ENCODE measurements around the gene PLCB1. TPM values are rescaled to one million over a fixed set of nuclear protein-coding genes. Genes with fewer than 3 reads are reported as not detected.

PLCB1 gene
- total RNA-seq, 1 donor from 2014 or later, result 6.3 TPM

DNA sequence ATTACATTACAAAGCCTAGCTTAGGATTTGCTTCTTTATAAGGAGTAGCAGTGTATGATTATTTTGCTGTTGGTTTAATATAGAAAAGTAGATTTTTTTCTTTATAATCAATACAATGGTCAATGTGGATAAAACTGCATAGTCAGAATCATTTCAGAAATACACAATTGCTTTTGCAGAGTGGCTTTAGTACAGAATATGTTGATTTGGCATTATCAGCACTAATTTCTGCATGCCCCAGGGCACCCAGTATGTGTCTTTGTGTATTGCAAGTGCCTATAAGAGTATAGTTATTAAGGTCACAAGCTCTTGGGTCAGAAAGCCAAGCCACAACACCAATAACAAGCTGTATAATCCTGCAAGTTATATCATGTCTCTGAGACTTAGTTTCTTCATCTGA, 258.4 kb downstream of the PLCB1 start:
- H3K4me1 ChIP-seq, result no peaks in the 10 kb centered on the region

DNA sequence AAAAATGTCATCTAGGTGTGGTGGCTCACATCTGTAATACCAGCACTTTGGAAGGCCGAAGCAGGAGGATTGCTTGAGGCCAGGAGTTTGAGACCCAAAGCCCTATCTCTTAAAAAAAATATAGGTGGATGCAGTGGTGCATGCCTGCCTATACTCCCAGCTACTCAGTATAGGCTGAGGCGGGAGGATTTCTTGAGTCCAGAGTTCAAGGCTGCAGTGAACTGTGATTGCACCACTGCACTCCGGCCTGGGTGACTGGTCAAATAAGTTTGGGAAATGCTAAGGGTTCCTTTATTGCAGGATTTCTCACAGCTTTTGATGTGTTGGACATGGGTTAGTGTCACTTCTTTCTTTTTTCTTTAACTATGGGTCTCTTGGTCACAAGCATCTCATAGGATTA, 261.3 kb downstream of the PLCB1 start:
- H3K4me3 ChIP-seq, result no peak overlapping the region
- H3K36me3 ChIP-seq, result no peaks in the 10 kb centered on the region
- H3K27me3 ChIP-seq (ENCODE audit: low read depth), result no peaks in the 10 kb centered on the region
- no peaks in the 10 kb centered on the region for H3K4me1 ChIP-seq
- no peaks in the 10 kb centered on the region for H3K9me3 ChIP-seq
- TF ChIP-seq, protein P1, sequence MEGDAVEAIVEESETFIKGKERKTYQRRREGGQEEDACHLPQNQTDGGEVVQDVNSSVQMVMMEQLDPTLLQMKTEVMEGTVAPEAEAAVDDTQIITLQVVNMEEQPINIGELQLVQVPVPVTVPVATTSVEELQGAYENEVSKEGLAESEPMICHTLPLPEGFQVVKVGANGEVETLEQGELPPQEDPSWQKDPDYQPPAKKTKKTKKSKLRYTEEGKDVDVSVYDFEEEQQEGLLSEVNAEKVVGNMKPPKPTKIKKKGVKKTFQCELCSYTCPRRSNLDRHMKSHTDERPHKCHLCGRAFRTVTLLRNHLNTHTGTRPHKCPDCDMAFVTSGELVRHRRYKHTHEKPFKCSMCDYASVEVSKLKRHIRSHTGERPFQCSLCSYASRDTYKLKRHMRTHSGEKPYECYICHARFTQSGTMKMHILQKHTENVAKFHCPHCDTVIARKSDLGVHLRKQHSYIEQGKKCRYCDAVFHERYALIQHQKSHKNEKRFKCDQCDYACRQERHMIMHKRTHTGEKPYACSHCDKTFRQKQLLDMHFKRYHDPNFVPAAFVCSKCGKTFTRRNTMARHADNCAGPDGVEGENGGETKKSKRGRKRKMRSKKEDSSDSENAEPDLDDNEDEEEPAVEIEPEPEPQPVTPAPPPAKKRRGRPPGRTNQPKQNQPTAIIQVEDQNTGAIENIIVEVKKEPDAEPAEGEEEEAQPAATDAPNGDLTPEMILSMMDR (IDR thresholded peaks at IDR 0.05), result no peak
- H3K27ac ChIP-seq, result no peak overlapping the region
- intact Hi-C loops (cut with DNase I), result no loop called here
- no peak for ATAC-seq
- no peak for DNase-seq

More for the DNA sequence above, 258.4 kb downstream of the PLCB1 start:
- no peak overlapping the region for H3K4me3 ChIP-seq
- no peak overlapping the region for H3K27ac ChIP-seq
- no peaks in the 10 kb centered on the region for H3K9me3 ChIP-seq
- TF ChIP-seq, protein P1 (IDR thresholded peaks at IDR 0.05), result no peak
- no peaks in the 10 kb centered on the region for H3K36me3 ChIP-seq
- intact Hi-C loops (cut with DNase I), result no loop called here
- ATAC-seq (no peak), DNase-seq (no peak)
- no peaks in the 10 kb centered on the region for H3K27me3 ChIP-seq (ENCODE audit: low read depth)

DNA sequence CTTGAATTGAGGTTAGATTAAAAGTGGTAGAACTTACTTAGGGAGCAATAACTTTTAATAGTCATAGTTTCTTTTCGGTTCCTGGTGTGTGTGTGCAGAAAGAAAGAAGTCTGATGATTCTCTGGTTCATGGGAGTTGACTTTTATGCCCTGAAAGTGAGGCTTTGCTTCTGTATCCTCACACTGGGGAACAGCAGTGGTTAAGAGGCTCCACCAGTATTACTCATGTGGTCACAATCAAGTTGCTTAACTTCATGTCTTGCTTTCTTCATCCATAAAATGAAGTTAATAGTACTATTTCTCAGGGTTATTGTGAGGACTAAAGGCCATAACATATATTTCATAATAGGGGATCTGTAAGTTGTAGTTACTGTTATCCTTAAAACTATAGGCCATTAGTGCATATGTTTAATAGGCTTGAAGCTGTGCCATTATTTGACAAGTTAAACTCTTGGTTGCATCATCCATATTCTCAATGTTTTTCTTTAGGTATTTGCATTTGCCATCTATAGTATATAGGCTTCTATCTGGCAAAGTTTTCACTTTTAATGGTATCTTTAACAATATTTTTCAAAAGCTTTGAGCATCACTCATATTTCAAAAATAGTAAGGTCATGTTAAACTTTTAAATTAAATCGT, 262.4 kb downstream of the PLCB1 start:
- TF ChIP-seq, protein P1 (IDR thresholded peaks at IDR 0.05), result no peak
- no peaks in the 10 kb centered on the region for H3K4me1 ChIP-seq
- no peaks in the 10 kb centered on the region for H3K9me3 ChIP-seq
- H3K27ac ChIP-seq, result no peak overlapping the region
- ATAC-seq, result peak; percentile 61 to 73
- H3K4me3 ChIP-seq, result no peak overlapping the region
- no peak for DNase-seq
- H3K27me3 ChIP-seq (ENCODE audit: low read depth), result no peaks in the 10 kb centered on the region
- intact Hi-C loops (cut with DNase I), result no loop called here
- no peaks in the 10 kb centered on the region for H3K36me3 ChIP-seq

DNA sequence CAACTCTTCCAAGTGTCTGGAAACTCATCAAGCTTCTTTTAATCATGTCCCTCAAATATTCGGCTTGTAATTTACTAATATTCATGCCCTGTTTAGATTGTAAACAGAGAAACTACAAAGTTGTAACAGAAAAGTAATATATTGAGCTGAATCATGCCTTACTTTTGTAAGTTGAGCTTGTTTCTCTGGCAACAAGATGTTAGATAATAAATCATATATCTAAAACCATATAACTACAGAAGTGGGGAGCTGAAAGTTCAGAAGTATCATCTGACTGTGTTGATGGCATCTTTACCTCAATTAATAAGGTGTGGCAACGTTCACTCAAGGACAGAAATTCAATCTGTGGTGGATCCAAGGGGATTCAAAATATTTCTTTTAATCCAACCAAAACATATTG, 263.9 kb downstream of the PLCB1 start:
- Histone ChIP-seq H3K27me3 (ENCODE audit: low read depth) (no peaks in the 10 kb centered on the region), H3K36me3 (no peaks in the 10 kb centered on the region), H3K4me3 (no peak overlapping the region), H3K4me1 (peaks cover 5% of the 10 kb centered on the region), H3K27ac (no peak overlapping the region), H3K9me3 (no peaks in the 10 kb centered on the region)
- intact Hi-C loops (cut with DNase I), result no loop called here
- TF ChIP-seq, protein P1 (IDR thresholded peaks at IDR 0.05), result no peak
- ATAC-seq (no peak), DNase-seq (no peak)

DNA sequence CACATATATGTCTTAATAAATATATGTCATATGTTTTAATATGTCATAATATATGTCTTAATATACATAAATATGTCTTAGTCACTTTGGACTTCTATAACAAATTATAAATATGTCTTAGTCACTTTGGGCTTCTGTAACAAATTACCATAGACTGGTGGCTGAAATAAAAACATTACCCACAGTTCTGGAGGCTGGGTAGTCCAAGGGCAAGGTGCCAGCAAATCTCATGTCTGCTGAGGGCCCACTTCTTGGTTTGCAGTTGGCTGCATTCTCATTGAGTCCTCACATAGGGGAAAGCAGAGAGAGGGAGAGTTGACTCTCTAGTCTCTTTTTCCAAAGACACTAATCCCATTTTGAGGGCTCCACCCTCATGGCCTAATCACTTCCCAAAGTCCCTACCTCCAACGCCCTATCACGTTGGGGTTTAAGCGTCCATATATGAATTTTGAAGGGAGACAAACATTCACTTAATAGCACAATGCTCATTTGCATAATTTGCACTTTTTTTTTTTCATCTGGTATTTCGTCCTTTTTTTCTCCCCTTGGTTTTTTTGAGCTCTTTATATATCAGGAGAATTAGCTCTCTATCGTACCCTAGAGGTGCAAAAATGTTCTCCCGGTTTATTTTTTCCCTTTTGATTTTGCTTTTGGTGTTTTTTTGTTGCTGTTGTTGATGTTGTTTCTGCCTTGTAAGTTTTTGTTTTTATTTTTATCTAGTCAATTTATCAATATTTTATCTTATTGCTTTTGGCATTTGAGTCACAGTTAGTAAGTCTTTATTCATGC, 266.4 kb downstream of the PLCB1 start:
- intact Hi-C loops (cut with DNase I), result no loop called here
- ATAC-seq (no peak), DNase-seq (no peak)
- no peaks in the 10 kb centered on the region for H3K27me3 ChIP-seq (ENCODE audit: low read depth)
- no peak overlapping the region for H3K27ac ChIP-seq
- H3K9me3 ChIP-seq, result no peaks in the 10 kb centered on the region
- H3K4me3 ChIP-seq, result no peak overlapping the region
- peaks cover 5% of the 10 kb centered on the region for H3K4me1 ChIP-seq
- H3K36me3 ChIP-seq, result no peaks in the 10 kb centered on the region
- TF ChIP-seq, protein P1 (IDR thresholded peaks at IDR 0.05), result no peak
